HL-60/S4 treated with retinoic acid at 250 ng/mL for 4 days and 3 days (cell line): Measurements from ENCODE around the gene GMDS.

Experiments used
- in situ Hi-C: fragments of 300-500 bp; cut with MboI; formaldehyde crosslinking; loops from 2 replicates; pipeline ENCODE4 v1.7.0; 2022; ENCODE audit warnings: low sequenced_read_pairs

Gene GMDS

GRCh38 chr6:1789092-1789491 lies 456.3 kb downstream of the GMDS start:
- in situ Hi-C loops, result no loop called here

GRCh38 chr6:1787894-1788293 lies 457.5 kb downstream of the GMDS start:
- in situ Hi-C loops, result no loop called here

GRCh38 chr6:1786455-1787453 lies 458.7 kb downstream of the GMDS start:
- in situ Hi-C loops, result no loop called here

- in situ Hi-C loops, result no loop called here
Measured at GRCh38 chr6:1784422-1784884, 461.0 kb downstream of the GMDS start.

- in situ Hi-C loops, result no loop called here
Measured at GRCh38 chr6:1781817-1782184, 463.6 kb downstream of the GMDS start.

- in situ Hi-C loops, result no loop called here
Measured at GRCh38 chr6:1781152-1781816, 464.1 kb downstream of the GMDS start.

GRCh38 chr6:1780251-1780867 lies 465.0 kb downstream of the GMDS start:
- in situ Hi-C loops, result no loop called here

GRCh38 chr6:1778686-1779235 lies 466.6 kb downstream of the GMDS start:
- in situ Hi-C loops, result no loop called here

GRCh38 chr6:1777921-1778685 lies 467.3 kb downstream of the GMDS start:
- in situ Hi-C loops, result no loop called here

- in situ Hi-C loops, result no loop called here
Measured at GRCh38 chr6:1775441-1775840, 470.0 kb downstream of the GMDS start.

GRCh38 chr6:1774226-1774915 lies 471.0 kb downstream of the GMDS start:
- in situ Hi-C loops, result no loop called here

- in situ Hi-C loops, result no loop called here
Measured at GRCh38 chr6:1773700-1774099, 471.7 kb downstream of the GMDS start.

GRCh38 chr6:1770968-1771723 lies 474.3 kb downstream of the GMDS start:
- in situ Hi-C loops, result no loop called here

GRCh38 chr6:1770435-1770843 lies 475.0 kb downstream of the GMDS start:
- in situ Hi-C loops, result no loop called here

GRCh38 chr6:1767481-1768246 lies 477.7 kb downstream of the GMDS start:
- in situ Hi-C loops, result no loop called here

- in situ Hi-C loops, result no loop called here
Measured at GRCh38 chr6:1766654-1767053, 478.8 kb downstream of the GMDS start.

- in situ Hi-C loops, result no loop called here
Measured at GRCh38 chr6:1765160-1765903, 480.1 kb downstream of the GMDS start.
